MCF 10A (cell line): ENCODE results near the gene CCDC85A. TPM values are rescaled to one million over a fixed set of nuclear protein-coding genes. Genes with fewer than 3 reads are reported as not detected.

ENCODE experiments used
- BruUV-seq: library from RNA; stranded (reverse); fragments of 400-500 nt; replicated peaks from 2 replicates; lab custom pipeline; 2021; lab: Mats Ljungman, UMichigan
- CTCF ChIA-PET: fragments of 300-600 bp; sonication (Branson Sonifier 250); formaldehyde crosslinking; extraction: SDS; loops from one replicate; lab custom pipeline; 2021; ENCODE audit warnings: antibody characterized with exemption, inconsistent platforms; lab: Yijun Ruan, JAX
- POLR2A ChIA-PET: fragments of 300-600, 350-650 bp; sonication (Branson Sonifier 250); formaldehyde crosslinking; extraction: SDS; loops from one replicate; lab custom pipeline; 2020; ENCODE audit warnings: antibody characterized with exemption, inconsistent platforms; lab: Yijun Ruan, JAX
- DNase-seq: peaks from one replicate; pipeline ENCODE4 v3.0.0-alpha.2; 2018; ENCODE audit not compliant: unreplicated experiment
- H3K27ac Mint-ChIP-seq: one replicate; pipeline ENCODE4 v1.8.0; 2022; ENCODE audit warnings: mild to moderate bottlenecking, low read depth, mixed read lengths; ENCODE audit not compliant: unreplicated experiment
- H3K27me3 Mint-ChIP-seq: one replicate; pipeline ENCODE4 v1.8.0; 2022; ENCODE audit warnings: mixed read lengths; ENCODE audit not compliant: insufficient read depth, unreplicated experiment
- H3K36me3 Mint-ChIP-seq: one replicate; pipeline ENCODE4 v1.8.0; 2022; ENCODE audit warnings: mild to moderate bottlenecking, moderate library complexity, mixed read lengths; ENCODE audit not compliant: insufficient read depth, unreplicated experiment
- H3K4me1 Mint-ChIP-seq: one replicate; pipeline ENCODE4 v1.8.0; 2022; ENCODE audit warnings: mixed read lengths; ENCODE audit not compliant: insufficient read depth, unreplicated experiment
- H3K4me3 Mint-ChIP-seq: one replicate; pipeline ENCODE4 v1.8.0; 2022; ENCODE audit warnings: mild to moderate bottlenecking, moderate library complexity, mixed read lengths; ENCODE audit not compliant: unreplicated experiment
- H3K9me3 Mint-ChIP-seq: one replicate; pipeline ENCODE4 v1.8.0; 2022; ENCODE audit warnings: mixed read lengths; ENCODE audit not compliant: unreplicated experiment
- intact Hi-C: fragments of 100-400 bp; cut with micrococcal nuclease; formaldehyde crosslinking; loops from 2 replicates; pipeline ENCODE4 v1.14.1; 2022
- total RNA-seq: library from RNA; stranded (reverse); gene quantifications from 2 replicates; pipeline ENCODE4 v1.2.3, GENCODE V29; 2022
- TF ChIP-seq, protein P1 (sequence below): fragments of 200-600 bp; IDR thresholded peaks from one replicate; pipeline ENCODE4 v1.8.0; 2022; ENCODE audit warnings: antibody characterized with exemption, mild to moderate bottlenecking; ENCODE audit not compliant: unreplicated experiment

The CCDC85A gene
- total RNA-seq, 1 experiment from 2014 or later, result 0.16 TPM

GRCh38 chr2:56316011-56316410 lies 132.2 kb downstream of the CCDC85A start:
- BruUV-seq, result no TSS peak

DNA sequence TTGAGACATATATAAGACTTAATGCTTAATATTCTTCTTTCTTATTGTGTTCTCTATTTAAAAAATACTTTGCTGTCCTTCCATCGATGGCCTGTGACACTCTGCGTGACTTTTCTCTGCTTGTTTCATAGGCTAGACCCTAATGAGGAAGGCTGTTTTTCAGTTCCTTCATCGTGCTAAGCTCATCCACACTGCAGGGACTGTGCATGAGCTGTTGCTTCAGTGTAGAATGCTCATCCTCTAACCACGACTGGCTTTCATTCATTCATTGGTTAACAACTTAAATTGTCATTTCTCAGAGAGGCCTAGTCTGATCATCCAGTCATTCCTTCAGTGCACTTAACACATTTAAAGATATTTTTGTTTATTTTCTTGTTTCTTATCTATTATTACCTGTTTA lies 134.4 kb downstream of the CCDC85A start:
- no TSS peak for BruUV-seq
- DNase-seq, result no peak
- TF ChIP-seq, protein P1, sequence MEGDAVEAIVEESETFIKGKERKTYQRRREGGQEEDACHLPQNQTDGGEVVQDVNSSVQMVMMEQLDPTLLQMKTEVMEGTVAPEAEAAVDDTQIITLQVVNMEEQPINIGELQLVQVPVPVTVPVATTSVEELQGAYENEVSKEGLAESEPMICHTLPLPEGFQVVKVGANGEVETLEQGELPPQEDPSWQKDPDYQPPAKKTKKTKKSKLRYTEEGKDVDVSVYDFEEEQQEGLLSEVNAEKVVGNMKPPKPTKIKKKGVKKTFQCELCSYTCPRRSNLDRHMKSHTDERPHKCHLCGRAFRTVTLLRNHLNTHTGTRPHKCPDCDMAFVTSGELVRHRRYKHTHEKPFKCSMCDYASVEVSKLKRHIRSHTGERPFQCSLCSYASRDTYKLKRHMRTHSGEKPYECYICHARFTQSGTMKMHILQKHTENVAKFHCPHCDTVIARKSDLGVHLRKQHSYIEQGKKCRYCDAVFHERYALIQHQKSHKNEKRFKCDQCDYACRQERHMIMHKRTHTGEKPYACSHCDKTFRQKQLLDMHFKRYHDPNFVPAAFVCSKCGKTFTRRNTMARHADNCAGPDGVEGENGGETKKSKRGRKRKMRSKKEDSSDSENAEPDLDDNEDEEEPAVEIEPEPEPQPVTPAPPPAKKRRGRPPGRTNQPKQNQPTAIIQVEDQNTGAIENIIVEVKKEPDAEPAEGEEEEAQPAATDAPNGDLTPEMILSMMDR, result no peak
- Mint-ChIP-seq H3K27ac (no peak overlapping the region), H3K4me1 (no peaks in the 10 kb centered on the region), H3K4me3 (no peak overlapping the region), H3K9me3 (no peaks in the 10 kb centered on the region), H3K27me3 (no peaks in the 10 kb centered on the region), H3K36me3 (no peaks in the 10 kb centered on the region)
- intact Hi-C loops, result no loop called here
- ChIA-PET POLR2A (interaction anchor here (0.7 kb wide), 1 partner anchor 10 kb away, joined by 3 read pairs; no protein-coding TSS in a partner anchor), CTCF (no interaction called here)

More at GRCh38 chr2:56316011-56316410, 132.2 kb downstream of the CCDC85A start:
- TF ChIP-seq, protein P1, result no peak
- Mint-ChIP-seq H3K9me3 (no peaks in the 10 kb centered on the region), H3K27ac (no peak overlapping the region), H3K4me3 (no peak overlapping the region), H3K4me1 (no peaks in the 10 kb centered on the region), H3K36me3 (no peaks in the 10 kb centered on the region), H3K27me3 (no peaks in the 10 kb centered on the region)
- ChIA-PET CTCF (interaction anchor here (1.0 kb wide), 1 partner anchor 9 kb away, joined by 4 read pairs; no protein-coding TSS in a partner anchor), POLR2A (no interaction called here)
- intact Hi-C loops, result no loop called here
- DNase-seq, result no peak

GRCh38 chr2:56325661-56326345 lies 142.0 kb downstream of the CCDC85A start:
- Mint-ChIP-seq H3K27ac (no peak overlapping the region), H3K27me3 (peaks cover 10% of the 10 kb centered on the region), H3K4me3 (no peak overlapping the region), H3K9me3 (no peaks in the 10 kb centered on the region), H3K36me3 (no peaks in the 10 kb centered on the region), H3K4me1 (no peaks in the 10 kb centered on the region)
- POLR2A ChIA-PET, result no interaction called here
- intact Hi-C loops, result no loop called here
- TF ChIP-seq, protein P1, result no peak
- CTCF ChIA-PET, result no interaction called here
- no peak for DNase-seq
- no TSS peak for BruUV-seq

- no peak for DNase-seq
- H3K36me3 Mint-ChIP-seq, result no peaks in the 10 kb centered on the region
- no peak overlapping the region for H3K4me3 Mint-ChIP-seq
- H3K4me1 Mint-ChIP-seq, result no peaks in the 10 kb centered on the region
- CTCF ChIA-PET, result interaction anchor here (0.6 to 0.7 kb wide), 2 partner anchors 12 to 424 kb away, joined by 3 read pairs; no protein-coding TSS in a partner anchor
- POLR2A ChIA-PET, result no interaction called here
- peaks cover 10% of the 10 kb centered on the region for H3K27me3 Mint-ChIP-seq
- intact Hi-C loops, result no loop called here
- H3K9me3 Mint-ChIP-seq, result no peaks in the 10 kb centered on the region
- no TSS peak for BruUV-seq
- no peak overlapping the region for H3K27ac Mint-ChIP-seq
- TF ChIP-seq, protein P1, result no peak
Observed at GRCh38 chr2:56326346-56326741, 142.6 kb downstream of the CCDC85A start.
